Mammary epithelial cell (primary cell): ENCODE data around the gene CNEP1R1.

Source experiments
- CTCF ChIP-seq, 2 donors: IDR thresholded peaks in 1 of 2; conservative IDR thresholded peaks in 1 of 2; 2 replicates each; pipeline ENCODE4 v1.5.1; 2011 to 2012; ENCODE audit warnings: inconsistent platforms in 2 of 2, low read length in 2 of 2, mild to moderate bottlenecking in 2 of 2, control low read depth in 1 of 2, low read depth in 1 of 2; ENCODE audit not compliant: insufficient read depth in 1 of 2; ENCODE audit errors: extremely low read depth in 1 of 2
- EZH2 ChIP-seq: IDR thresholded peaks from 2 replicates; pipeline ENCODE4 v1.6.1; 2012; ENCODE audit warnings: low read length, inconsistent platforms, borderline replicate concordance

DNA sequence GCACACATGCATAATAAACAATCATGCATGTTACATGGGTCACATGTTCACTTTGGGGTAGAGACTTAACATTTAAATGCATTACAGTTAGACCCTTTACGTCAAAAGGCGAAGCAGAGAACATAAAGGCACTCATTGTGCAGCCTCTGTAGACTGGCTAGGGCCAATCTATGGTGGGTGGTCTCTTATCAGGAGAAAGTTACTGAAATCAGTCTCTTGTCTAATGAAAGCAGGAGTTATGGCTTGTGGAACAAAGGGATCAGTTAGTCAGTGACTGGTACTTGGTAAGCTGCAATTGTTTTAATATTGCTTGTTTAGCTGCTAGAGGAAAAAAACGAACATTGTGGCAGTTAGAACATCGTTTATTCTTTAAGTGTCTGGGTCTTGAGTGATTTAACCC, 1.4 kb upstream of the CNEP1R1 start:
- no peak for TF ChIP-seq CTCF (conservative IDR thresholded peaks at IDR 0.05 in 1 of 2, IDR thresholded peaks at IDR 0.05 in 1 of 2; ENCODE audit: extremely low read depth in 1 of 2, insufficient read depth in 1 of 2, low read depth in 1 of 2, low read length in 2 of 2)
- TF ChIP-seq EZH2, result no peak
